ENCODE measurements around the gene HIRIP3.
A peak's percentile ranks its signal among the peaks of the same experiment; 100 is the strongest.

GRCh38 chr16:29961479-29962343 lies 33.7 kb downstream of the HIRIP3 start, which contains the start of gene TMEM219:
- TF ChIP-seq POLR2A (IDR thresholded peaks at IDR 0.05) (peak; percentile 14), CTCF (IDR thresholded peaks at IDR 0.05) (peak; percentile 57 to 70 (median 64)), POLR2AphosphoS5 (IDR thresholded peaks at IDR 0.05) (peak in 2 of 3 donors; percentile 43 to 77)

Data from breast epithelium (tissue), 3 donors.